Measurements from ENCODE around the gene ROR2.

Gene ROR2

DNA sequence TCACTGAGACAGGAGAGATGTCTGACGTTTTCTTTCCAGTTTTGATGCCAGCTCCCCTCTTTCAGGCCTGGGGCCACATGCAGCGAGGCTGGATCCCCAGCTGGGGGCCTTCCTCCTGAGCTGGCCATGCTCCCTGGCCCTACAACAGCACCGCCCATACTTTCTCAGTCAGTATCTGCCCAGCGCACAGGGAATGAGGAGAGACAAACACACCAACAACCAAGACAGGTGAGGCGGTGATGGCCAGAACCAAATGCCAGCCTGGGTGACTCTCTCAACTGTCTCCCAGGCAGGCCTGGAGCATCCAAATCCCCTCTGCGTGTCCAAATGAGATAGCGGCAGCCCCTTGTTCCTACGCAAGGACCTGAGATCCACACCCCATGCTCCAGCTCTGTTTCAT lies 109.6 kb downstream of the ROR2 start:
- no peak for DNase-seq

DNA sequence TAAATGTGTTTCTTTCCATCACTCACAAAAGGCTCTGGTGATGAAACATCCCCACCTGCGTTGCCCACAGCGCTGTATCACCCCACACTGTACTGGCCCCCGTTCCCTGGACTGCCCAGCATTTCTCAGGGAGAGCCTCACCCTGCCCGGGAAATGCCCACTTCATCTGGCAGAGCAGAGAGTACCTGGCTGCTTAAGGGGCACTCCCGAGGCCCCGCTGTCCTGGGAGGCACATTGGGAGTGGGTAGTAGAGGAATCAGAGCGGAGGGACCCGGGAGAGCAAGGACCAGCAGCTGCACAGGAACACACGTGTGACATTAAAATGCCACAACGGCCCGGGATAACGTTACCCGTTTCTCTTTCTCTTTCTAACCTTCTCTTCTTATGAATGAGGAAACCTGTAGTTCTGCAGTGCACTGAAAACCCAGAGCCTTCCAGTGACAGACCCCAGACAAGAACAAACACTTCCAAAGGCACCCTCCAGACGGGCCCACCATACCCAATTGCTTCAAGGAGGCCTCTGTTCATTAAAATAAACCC lies 110.0 kb downstream of the ROR2 start:
- no peak for DNase-seq

DNA sequence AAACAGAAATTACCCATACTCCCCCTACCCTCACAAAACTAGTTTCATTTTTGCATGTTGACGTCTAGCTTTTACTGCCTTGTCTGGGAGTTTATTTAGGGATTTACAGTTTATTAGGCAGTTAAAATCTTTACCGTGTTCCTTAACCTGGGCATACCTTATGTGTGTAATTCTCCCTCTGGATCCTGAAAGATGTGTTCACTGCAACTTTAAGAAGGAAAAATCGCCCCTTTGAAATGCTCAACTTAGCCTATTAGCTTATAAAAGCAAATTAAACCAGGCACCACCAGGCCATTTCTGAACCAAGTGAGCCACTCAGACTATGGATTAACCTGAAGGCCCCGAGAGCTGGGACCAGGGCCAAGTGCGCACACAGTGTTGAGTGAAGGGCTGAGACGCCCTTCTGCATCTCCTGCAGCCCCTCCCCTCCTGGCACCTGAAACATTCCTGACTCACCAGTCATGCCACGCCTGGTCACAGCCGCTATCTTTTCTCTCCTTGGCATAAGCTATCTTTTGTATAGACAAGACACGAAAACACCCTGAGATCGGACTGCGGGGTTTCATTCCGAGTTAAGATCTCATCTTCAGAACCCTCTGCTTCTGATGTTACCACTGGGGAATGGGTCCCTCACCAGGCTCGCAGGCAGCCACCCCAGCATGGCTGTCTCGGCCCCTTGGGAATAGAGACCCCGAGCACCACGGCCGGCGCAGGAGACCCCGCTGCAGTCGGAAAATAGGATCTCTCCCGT lies 111.9 kb downstream of the ROR2 start:
- DNase-seq, result no peak

DNA sequence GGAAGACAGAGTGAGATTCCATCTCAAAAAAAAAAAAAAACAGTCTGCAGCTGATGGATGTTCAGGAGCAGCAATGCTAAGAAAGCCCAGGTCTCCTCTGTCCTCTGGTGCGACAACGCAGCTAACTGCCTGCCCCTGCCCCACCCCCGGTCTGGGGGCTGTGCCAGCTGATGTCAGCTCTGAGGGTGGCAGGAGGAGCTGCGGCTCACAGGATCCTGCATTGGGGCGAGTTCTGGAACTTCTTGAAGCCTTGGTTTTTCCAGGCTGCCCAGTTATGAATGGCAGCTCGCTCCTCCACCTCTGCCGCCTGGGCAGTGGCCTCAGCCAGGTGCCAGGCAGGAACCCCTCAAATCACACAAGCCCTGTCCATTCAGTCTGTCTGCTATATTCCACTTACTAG lies 113.5 kb downstream of the ROR2 start:
- DNase-seq, result no peak

DNA sequence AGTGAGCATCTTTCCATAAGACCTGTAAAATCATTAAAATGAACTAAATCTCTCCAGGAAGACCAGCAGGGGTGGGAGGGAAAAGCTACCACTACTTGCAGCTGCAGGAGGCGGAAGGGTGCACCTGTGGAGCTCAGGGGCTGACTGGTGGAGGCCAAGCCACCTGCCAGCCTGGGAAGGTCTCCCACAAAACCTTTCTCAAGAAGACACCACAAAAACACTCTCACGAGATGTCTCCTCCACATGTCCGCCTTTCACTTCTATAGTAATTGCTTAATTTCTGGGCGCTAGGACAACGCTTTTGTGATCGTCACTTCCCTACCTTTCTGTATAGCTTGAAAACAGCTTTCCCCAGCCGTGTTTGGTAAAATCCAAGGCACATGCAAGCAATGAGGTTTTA lies 114.4 kb downstream of the ROR2 start:
- DNase-seq, result no peak

DNA sequence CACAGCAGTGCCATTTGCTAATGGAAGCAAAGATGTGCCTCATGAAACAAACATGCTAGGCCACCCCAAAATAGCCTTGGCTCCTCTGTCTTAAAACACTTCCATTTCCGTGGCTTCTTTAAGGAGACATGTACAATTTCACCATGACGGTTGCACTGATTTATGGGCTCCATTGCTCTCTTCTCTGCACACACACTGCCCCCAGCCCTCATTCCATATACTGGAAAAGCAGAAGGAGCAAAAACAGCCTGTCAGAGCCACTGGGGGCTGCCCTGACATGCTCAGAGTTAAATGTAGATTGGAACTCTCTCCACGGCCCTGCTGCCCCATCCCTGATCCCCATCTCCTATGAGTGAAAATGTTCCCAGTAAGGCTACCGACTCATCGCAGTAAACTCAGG lies 114.8 kb downstream of the ROR2 start:
- DNase-seq, result no peak

DNA sequence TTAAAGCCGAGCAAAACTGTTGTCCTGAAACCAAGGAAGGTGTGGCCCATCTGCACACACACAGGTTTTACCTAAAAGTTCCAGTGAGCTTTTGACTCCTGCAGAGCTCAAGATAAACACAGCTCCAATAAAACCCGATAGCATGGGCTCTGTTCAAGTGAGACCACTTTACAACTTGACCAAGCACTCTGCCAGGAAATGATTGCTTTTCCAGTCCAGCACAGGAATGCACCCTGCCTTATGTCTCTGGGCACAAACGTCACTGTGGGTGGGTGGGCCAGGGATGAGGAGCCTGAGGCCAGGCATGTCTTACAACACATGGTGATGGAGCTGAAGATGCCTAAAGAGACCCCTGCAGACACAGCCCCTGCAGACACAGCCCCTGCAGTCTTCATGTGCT lies 115.3 kb downstream of the ROR2 start:
- DNase-seq, result no peak

DNA sequence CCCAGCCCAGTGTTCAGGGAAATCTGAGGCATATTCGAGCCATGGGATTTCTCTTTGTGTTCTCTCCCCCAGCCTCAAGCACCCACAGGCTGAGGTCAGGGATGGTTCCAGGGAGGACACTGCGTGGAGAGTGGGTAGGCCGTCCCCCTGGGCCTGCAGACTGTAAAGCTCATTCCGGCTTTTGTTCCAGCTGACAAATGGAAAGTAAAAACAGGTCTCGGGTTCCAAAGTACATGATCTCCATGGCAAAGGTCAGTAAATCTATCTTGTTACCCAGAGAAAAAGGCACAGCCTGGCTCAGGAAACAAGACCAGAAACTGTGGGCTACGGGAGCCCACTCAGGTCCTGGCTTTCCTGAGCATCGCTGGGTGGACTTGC lies 116.2 kb downstream of the ROR2 start:
- no peak for DNase-seq

DNA sequence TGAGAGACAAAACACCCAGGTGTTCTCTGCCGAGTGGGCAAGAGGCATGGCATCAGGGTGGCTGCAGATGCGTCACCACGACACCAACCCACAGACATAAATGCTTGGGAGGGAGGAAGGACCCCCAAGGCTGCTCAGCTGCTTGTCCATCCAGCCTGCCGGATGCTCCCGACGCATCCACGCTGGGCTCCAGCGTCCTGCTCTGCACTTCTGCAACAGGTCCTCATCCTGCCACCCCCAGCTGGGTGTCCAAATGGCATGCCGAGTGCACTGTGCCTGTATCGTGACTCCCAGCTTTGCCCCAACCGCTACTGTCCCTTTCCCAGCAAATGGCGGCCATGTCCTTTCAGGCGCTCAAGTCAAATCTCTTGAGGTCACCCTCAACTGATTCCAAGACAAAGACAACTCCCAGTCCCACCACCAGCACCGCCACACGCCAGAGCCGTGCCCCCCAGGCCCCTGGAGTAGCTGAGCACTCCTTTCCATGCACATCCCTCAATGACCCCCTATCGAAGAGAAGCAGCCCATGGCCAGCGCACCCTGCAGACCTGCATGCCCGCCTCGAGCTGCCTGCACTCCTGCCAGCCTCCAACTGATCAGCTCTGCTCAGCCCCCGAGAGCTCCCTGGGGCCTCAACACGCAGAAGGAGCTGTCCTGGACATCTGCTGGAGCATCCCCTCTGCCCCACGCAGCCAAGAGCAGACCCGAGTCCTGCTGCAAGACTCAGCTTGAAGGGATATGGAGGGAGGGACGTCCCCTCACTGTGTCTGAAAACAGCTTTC lies 116.7 kb downstream of the ROR2 start:
- DNase-seq, result no peak

DNA sequence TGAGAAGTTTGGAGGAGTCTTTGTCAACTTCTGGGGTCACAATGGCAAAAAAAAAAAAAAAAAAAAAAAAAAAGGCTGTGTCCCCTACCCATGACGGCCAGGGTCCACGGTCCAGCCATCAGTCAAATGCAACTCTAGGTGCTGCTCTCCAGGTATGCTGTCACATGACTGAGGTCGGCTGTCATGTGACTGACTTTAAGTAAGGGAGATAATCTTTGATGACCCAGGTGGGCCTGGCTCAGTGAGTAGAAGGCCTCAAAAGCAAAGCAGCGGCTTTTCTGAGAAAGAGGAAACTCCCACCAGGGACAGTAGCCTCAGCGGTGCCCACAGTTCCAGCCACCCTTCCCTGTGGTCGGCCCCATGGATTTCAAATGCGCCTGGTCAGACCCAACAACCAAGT lies 117.7 kb downstream of the ROR2 start:
- no peak for DNase-seq

DNA sequence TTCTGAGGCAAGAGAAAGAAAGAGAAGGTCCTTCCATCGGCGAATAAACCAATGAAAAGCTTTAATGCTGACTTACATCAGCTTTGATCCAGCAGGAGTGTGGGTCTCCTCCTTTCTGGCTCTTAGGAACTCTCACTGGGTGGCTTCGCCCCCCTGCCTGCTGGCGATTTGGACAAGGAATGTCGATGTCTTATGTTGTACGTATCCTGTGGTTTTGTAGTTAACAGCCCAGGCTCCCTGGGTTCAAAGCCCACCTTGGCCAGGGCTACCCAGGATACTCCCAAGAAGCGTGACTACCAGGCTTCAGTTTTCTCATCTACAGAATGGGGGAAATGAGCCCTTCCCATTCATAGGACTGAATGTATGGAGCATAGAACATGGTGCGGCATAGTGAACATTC lies 124.2 kb downstream of the ROR2 start:
- DNase-seq, result no peak

DNA sequence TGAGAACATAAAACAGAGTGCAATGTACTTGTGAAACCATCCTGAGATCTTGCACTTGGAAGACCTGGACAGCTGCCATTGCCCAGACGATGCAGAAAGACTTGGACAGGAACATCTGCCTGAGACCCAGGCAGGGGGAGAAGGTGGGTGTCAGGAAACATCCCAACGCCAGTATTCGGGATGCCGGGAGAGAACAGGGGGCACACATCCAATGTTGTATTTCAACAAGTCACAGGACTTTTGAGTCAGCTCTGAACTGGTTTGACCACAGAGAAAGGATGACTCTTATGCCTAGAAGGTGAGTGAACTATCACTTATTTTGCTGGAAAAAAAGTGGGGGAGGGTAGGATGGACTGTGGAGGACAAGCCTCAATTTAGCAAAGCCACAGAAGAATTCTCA lies 124.6 kb downstream of the ROR2 start:
- DNase-seq, result no peak

DNA sequence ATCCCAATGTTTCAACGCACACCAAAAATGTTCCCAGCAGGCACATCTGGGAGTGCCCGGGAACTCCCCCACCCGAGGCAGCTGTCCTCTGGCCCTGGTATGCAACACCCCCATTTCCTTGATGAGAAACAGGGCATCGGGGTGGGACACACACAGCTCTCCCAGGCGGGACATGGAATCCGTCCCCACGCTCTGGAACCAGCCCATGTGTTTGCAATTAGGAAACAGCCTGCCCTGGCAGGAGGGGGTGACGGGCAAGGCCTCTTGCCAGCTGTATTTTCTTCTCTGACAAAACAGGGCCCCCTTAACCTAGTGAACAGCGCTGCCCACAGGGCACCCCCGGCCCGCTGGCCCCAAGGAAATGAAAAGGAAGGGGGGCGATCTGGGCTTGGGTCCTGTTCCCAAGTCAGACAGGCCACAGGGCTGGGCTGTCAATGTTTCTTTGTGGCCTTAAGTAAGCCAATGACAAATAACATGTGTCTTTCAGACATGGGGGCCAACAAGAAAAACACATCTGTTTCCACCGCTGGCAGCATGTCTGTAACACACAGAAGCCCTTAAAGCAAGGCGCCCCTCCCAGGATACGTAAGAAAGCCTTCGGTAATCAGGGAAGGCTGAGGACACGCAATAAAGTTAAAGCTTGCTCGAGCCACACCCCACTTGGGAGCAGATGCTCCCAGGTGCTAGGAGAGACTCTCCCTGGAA lies 125.3 kb downstream of the ROR2 start:
- DNase-seq, result no peak

DNA sequence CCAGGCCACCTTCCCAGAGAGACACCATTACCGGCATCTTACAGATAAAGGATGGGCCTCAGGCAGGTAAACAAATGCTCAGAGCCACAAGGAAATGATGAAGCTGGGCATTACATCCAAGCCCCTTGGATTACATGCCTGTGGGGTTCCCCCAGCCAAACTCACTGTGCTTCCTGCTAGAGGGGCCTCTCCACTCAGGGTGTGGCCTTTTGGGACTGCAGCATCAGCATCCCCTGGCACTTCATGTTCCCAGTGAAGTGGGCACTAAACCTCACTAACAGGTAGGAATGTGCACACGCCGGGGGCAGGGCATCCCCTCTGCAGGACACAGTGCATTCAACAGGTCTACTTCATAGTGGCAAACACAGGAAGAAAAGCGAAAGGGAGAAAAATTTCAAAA lies 125.9 kb downstream of the ROR2 start:
- DNase-seq, result no peak

DNA sequence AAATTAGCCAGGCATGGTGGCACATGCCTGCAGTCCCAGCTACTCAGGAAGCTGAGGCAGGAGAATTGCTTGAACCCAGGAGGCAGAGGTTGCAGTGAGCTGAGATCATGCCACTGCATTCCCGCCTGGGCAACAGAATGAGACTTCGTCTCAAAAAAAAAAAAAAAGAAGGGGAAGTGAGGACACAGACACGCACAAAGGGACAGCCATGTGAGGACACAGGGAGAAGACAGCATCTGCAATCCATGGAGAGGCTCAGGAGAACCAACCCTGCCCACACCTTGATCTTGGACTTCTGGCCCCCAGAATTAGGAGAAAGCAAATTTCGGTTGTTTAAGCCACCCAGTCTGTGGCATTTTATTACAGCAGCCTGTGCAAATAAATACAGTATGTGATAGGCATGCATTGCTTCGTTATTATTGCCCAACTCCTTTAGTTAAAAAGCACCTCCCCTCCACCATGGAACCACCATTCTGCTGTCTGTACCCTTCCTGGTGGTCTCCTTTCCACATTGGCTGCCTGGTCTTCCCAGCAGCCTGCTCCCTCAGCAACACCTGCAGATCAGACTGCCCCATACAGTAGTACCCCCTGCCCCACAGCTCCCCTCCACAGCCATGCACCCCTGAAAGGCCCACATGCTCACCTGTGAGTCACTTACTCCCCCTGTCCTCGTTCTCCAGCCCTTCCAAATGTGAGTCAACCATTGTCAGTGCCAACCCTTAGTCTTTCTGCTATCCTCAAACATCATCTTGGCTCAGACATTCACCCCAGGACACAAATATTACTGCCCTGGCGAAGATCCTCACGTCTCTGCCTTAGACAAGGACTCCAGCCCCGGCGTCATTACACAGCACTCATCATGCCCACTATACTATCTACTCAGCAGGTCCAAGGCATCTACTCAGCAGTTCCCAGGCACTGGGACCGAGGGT lies 128.8 kb downstream of the ROR2 start:
- DNase-seq, result no peak

DNA sequence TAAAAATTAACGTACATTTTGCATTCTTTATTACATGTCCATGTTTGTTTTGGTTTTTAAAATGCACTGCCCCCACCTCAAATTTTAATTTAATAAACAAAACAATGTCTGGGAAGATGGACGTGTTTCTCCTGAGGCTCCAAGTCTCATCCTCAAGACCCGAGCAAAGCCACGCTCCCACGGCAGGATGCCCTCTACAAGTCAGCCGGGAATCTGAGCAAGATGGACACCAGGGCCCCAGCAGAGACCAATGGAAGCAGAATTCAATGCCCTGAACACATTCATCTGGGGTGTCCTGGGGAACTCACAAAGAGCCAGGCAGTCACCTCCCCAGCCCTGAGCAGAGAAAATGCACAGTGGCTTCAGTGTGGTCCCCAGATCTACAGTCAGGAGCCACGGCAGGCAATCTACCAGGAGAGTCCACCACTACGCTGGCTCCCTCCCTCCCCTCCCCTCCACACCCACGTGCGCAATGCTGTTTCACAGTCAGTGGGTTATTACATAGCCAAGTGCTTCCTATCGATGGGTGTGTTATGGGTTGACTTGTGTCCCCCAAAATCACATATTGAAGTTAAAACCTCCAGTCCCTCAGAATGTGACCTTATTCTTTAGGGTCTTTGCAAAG lies 129.8 kb downstream of the ROR2 start:
- no peak for DNase-seq

DNA sequence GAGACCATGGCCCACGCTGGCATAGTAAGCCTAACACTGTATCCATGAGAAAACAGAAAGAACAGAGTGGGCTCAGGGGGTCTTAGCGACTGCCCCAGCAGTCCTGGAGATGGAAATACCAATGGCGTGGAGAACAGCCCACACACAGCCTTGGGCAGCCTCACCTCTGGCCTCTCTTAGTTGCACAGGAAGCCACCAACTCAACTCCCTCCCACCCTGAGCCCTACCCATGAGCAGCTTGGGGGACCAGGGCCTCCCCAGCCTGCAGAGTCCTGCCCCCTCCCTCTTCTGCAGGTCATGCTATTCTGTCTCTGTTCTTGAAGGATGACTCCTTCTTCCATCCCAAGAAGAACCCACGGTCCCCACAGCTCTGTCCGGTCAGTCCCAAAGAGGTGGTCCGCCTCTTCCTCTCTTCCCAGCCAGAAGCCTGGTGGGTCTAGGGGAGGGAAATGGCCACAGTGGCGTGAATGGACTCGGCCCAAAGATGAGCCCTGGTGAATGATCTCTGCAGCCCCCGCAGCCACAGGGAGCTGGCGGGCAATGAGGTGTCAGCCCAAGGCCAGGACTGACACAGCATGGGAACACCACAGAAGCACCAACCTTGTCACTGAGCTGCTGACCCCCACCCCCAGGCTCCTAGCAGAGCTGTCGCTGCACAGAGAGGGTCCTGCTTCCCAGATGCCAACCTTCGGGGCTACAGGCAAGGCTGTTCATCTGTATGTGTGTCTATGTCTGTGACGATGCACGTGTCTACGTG lies 131.2 kb downstream of the ROR2 start:
- DNase-seq, result no peak

DNA sequence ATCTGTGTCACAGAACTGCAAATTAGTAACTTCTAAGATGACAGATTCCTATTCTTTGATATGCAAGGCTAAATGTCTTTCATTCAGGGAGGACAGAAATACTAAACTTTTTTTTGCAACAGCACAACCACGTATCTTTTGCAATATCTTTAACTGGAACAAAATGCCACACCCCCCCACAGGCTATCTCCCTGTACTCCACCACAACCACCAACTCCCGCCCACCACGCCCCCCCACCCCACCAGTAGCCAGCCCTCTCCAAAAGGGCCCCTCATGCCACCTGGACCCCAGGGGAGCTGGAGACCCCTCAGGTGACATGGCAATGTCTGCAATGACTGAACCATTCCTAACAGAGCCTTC lies 131.8 kb downstream of the ROR2 start:
- DNase-seq, result no peak

DNA sequence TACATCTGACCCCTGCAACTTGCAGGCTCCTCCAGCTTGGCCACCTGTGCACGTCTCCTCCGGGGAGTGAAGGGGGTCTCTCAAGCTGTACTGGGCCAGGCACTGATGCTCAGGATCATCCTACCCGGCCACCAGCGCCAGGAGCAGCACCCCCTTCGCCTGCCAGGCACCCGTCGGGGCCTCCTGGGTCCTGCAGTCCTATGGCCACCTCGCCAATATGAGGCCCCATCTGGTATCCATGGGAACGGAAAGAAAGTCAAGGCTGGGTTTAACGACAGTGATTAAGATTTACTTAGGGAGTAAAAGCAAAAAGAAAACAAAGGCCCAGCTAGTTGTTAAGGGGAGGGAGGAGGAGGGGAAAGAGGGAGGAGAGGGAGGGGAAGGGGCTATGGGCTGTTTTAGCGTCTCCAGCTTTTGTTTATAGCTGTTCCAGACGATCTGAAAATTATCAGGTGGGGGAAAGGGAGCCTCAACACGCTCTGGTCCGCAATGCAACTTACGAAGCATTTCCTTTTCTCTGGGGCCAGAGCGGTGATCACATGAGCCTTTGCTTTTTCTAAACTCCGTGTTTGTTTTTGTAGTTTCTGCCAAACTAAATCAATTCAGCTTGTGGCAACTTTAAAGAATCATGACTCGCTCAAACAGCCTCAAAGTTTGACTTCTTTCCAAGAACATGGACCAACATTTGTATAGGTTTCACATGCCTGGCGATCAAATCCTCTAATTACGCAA lies 132.4 kb downstream of the ROR2 start:
- no peak for DNase-seq

DNA sequence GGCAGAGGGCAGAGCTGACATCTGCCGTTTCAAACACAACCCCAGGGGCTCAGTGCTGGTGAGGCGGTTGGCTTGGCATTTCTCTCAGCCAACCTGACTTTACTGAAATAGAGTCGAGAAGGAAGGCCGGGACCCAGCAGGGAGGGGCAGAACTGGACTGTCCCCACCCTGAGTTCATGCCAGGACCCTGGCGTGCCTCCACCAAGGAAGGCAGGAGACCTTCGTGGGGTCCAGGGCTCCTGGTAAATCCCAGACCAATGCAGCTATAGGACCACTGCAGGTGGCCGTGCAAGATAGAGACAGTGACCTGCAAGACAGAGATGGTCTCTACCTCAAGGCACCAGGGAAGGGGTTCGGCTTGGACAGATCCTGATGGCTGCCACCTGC lies 132.9 kb downstream of the ROR2 start:
- DNase-seq, result no peak

DNA sequence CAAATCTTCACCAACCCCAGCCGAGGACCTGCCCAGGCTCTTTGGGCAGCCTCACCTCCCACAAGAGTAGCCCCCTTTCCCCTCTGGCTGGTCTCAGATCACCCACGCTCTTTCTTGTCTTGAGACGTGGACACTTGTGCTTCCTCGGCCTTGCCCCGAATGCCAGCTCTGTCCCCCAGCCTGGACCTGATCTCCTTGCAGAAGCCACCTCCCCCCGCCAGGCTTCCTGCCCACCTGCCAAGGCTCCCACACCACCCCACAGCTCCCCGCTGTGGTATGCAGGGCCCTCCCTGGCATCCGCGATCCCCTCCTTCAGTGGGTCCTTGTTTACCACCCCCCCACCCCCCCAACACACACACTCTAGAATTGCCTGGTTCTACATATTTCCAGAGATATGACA lies 133.7 kb downstream of the ROR2 start:
- no peak for DNase-seq
